OCI-LY1 (cell line): ENCODE data around the gene BCL2.

ENCODE experiments used
- H2AFZ ChIP-seq: fragments of 200-600 bp; sonication (generic), shearing (Covaris generic); 2 replicates; pipeline ENCODE4 v1.6.0; 2014; ENCODE audit warnings: antibody characterized with exemption, mild to moderate bottlenecking, low read length
- H3F3A ChIP-seq: fragments of 200-600 bp; sonication (generic), shearing (Covaris generic); 2 replicates; pipeline ENCODE4 v1.6.0; 2014; ENCODE audit warnings: mild to moderate bottlenecking, antibody characterized with exemption, low read length, moderate library complexity; ENCODE audit not compliant: insufficient read depth
- H3K27ac ChIP-seq: fragments of 200-600 bp; sonication (generic); 2 replicates; pipeline ENCODE4 v1.5.1; 2014; ENCODE audit warnings: low read length, mixed run types, mild to moderate bottlenecking, low read depth; ENCODE audit not compliant: poor library complexity, severe bottlenecking
- H3K27me3 ChIP-seq: fragments of 200-600 bp; sonication (generic); 2 replicates; pipeline ENCODE4 v1.6.0; 2014; ENCODE audit warnings: antibody characterized with exemption, mild to moderate bottlenecking, low read length, moderate library complexity; ENCODE audit not compliant: insufficient read depth
- H3K36me3 ChIP-seq: fragments of 200-600 bp; sonication (generic); 2 replicates; pipeline ENCODE4 v1.6.1; 2014; ENCODE audit warnings: mild to moderate bottlenecking, antibody characterized with exemption, low read length, moderate library complexity, mixed read lengths; ENCODE audit not compliant: insufficient read depth
- H3K4me1 ChIP-seq: fragments of 200-600 bp; sonication (generic); 2 replicates; pipeline ENCODE4 v1.5.1; 2014; ENCODE audit warnings: mild to moderate bottlenecking, low read length, moderate library complexity; ENCODE audit not compliant: insufficient read depth, severe bottlenecking
- H3K4me2 ChIP-seq: fragments of 200-600 bp; sonication (generic), shearing (Covaris generic); 2 replicates; pipeline ENCODE4 v1.6.1; 2014; ENCODE audit warnings: low read length
- H3K4me3 ChIP-seq: fragments of 200-600 bp; sonication (generic); 2 replicates; pipeline ENCODE4 v1.5.1; 2014; ENCODE audit warnings: low read length, low read depth, mild to moderate bottlenecking, mixed read lengths; ENCODE audit not compliant: poor library complexity, severe bottlenecking
- H3K79me2 ChIP-seq: fragments of 200-600 bp; shearing (Covaris generic); 2 replicates; pipeline ENCODE4 v1.6.1; 2016; ENCODE audit warnings: mixed run types, low read length, mixed read lengths; ENCODE audit not compliant: insufficient read depth
- H3K9ac ChIP-seq: fragments of 200-600 bp; sonication (generic), shearing (Covaris generic); 2 replicates; pipeline ENCODE4 v1.6.1; 2014; ENCODE audit warnings: mild to moderate bottlenecking, low read length, mixed read lengths
- H3K9me2 ChIP-seq: fragments of 200-600 bp; sonication (generic), shearing (Covaris generic); 2 replicates; pipeline ENCODE4 v1.6.1; 2014; ENCODE audit warnings: low read depth, mild to moderate bottlenecking, low read length, mixed read lengths
- H3K9me3 ChIP-seq: fragments of 200-600 bp; shearing (Covaris generic); 2 replicates; pipeline ENCODE4 v1.6.1; 2014; ENCODE audit warnings: low read length, mixed read lengths
- H4K20me1 ChIP-seq: fragments of 200-600 bp; sonication (generic), shearing (Covaris generic); 2 replicates; pipeline ENCODE4 v1.6.0; 2016; ENCODE audit warnings: mild to moderate bottlenecking, low read length; ENCODE audit not compliant: insufficient read depth
- CTCF ChIP-seq: fragments of 200-600 bp; sonication (generic), shearing (Covaris generic); IDR thresholded peaks from 2 replicates; pipeline ENCODE4 v1.5.1; 2017; ENCODE audit warnings: mild to moderate bottlenecking, antibody characterized with exemption, low read length, moderate library complexity, mixed read lengths
- EZH2 ChIP-seq: fragments of 200-600 bp; sonication (generic), shearing (Covaris generic); IDR thresholded peaks from 2 replicates; pipeline ENCODE4 v1.8.0; 2017; ENCODE audit warnings: borderline replicate concordance, mixed run types, mild to moderate bottlenecking, antibody characterized with exemption, low read length, moderate library complexity, mixed read lengths

The BCL2 gene

GRCh38 chr18:63189041-63189440 lies 130.5 kb downstream of the BCL2 start:
- Histone ChIP-seq H3K9ac (no peak overlapping the region), H3K4me3 (no peak overlapping the region), H3K9me2 (no peaks in the 10 kb centered on the region), H3F3A (no peaks in the 10 kb centered on the region), H4K20me1 (no peaks in the 10 kb centered on the region), H3K79me2 (peaks cover 72% of the 10 kb centered on the region), H3K27ac (peak overlapping the region; percentile 36), H3K36me3 (peaks cover 52% of the 10 kb centered on the region), H3K4me2 (no peak overlapping the region), H3K27me3 (no peaks in the 10 kb centered on the region), H2AFZ (no peak overlapping the region), H3K4me1 (peaks cover 75% of the 10 kb centered on the region), H3K9me3 (no peaks in the 10 kb centered on the region)
- no peak for TF ChIP-seq CTCF
- no peak for TF ChIP-seq EZH2

GRCh38 chr18:63187791-63188460 lies 131.6 kb downstream of the BCL2 start:
- TF ChIP-seq EZH2: no peak
- TF ChIP-seq CTCF: no peak
- peaks cover 78% of the 10 kb centered on the region for H3K4me1 ChIP-seq

GRCh38 chr18:63187223-63187574 lies 132.4 kb downstream of the BCL2 start:
- Histone ChIP-seq H3F3A (no peaks in the 10 kb centered on the region), H2AFZ (no peak overlapping the region), H4K20me1 (no peaks in the 10 kb centered on the region), H3K4me3 (no peak overlapping the region), H3K9me2 (no peaks in the 10 kb centered on the region), H3K4me1 (peaks cover 81% of the 10 kb centered on the region), H3K27ac (peak overlapping the region; percentile 30), H3K27me3 (no peaks in the 10 kb centered on the region), H3K79me2 (peaks cover 80% of the 10 kb centered on the region), H3K9ac (no peak overlapping the region), H3K36me3 (peaks cover 70% of the 10 kb centered on the region), H3K4me2 (no peak overlapping the region), H3K9me3 (no peaks in the 10 kb centered on the region)
- TF ChIP-seq EZH2: no peak

More at GRCh38 chr18:63187791-63188460, 131.6 kb downstream of the BCL2 start:
- no peak overlapping the region for H2AFZ ChIP-seq
- H3K4me2 ChIP-seq: no peak overlapping the region
- no peaks in the 10 kb centered on the region for H4K20me1 ChIP-seq
- H3K9me2 ChIP-seq: no peaks in the 10 kb centered on the region
- H3K36me3 ChIP-seq: peaks cover 63% of the 10 kb centered on the region
- H3K27ac ChIP-seq: peak overlapping the region; percentile 30
- peaks cover 77% of the 10 kb centered on the region for H3K79me2 ChIP-seq
- no peak overlapping the region for H3K4me3 ChIP-seq
- H3K9ac ChIP-seq: no peak overlapping the region
- H3F3A ChIP-seq: no peaks in the 10 kb centered on the region
- no peaks in the 10 kb centered on the region for H3K27me3 ChIP-seq
- H3K9me3 ChIP-seq: no peaks in the 10 kb centered on the region
